ENCODE data around the gene CNTNAP4. TPM values are rescaled to one million over a fixed set of nuclear protein-coding genes. Genes with fewer than 3 reads are reported as not detected.

Gene CNTNAP4
- polyA plus RNA-seq, 1 of the 3 experiments (the other 2 are of a cell fraction): not detected

DNA sequence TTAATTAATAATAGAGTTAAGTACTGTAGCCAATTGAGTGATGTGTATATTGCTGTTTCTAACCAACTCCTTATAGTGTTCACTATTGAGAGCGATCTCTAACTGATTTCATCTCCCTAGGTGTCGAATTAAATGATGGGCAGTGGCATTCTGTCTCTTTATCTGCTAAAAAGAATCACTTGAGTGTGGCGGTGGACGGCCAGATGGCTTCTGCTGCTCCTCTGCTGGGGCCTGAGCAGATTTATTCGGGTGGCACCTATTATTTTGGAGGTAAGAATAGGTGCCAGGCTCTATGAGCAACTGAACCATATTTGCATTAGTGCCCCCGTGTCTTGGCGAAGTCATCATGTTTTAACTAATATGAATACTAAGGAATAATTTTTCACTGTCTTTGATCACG is 184.6 kb downstream of the CNTNAP4 start:
- H4K20me1 ChIP-seq (ENCODE audit: insufficient read depth): no peaks in the 10 kb centered on the region
- no peak overlapping the region for H2AFZ ChIP-seq (ENCODE audit: low read depth)
- no peaks in the 10 kb centered on the region for H3K27me3 ChIP-seq (ENCODE audit: insufficient read depth)
- H3K4me3 ChIP-seq (ENCODE audit: low read depth in 2 of 2, low read length in 1 of 2): no peak overlapping the region
- no peaks in the 10 kb centered on the region for H3F3A ChIP-seq (replicated peaks; ENCODE audit: insufficient read depth)
- H3K9ac ChIP-seq: no peak overlapping the region
- H3K79me2 ChIP-seq (ENCODE audit: insufficient read depth): no peaks in the 10 kb centered on the region
- DNase-seq: no peak
- H3K36me3 ChIP-seq (replicated peaks in 1 of 2; ENCODE audit: control insufficient read depth in 1 of 2, insufficient read depth in 2 of 2, low read length in 1 of 2): no peaks in the 10 kb centered on the region
- H3K9me2 ChIP-seq: no peaks in the 10 kb centered on the region
- 37% methylated on average over 8 of the region's 8 CpGs for WGBS (ENCODE audit: low lambda C conversion rate)
- ChIA-PET CTCF (no interaction called here), POLR2A (no interaction called here)
- H3K9me3 ChIP-seq: no peaks in the 10 kb centered on the region
- H3K4me2 ChIP-seq: no peak overlapping the region
- no peak overlapping the region for H3K27ac ChIP-seq (ENCODE audit: low read depth in 2 of 2, low read length in 1 of 2)
- H3K4me1 ChIP-seq (ENCODE audit: control insufficient read depth in 1 of 2, insufficient read depth in 2 of 2, low read depth in 1 of 2, low read length in 1 of 2): no peaks in the 10 kb centered on the region
- no peak for TF ChIP-seq FOXM1 (IDR thresholded peaks at IDR 0.05; ENCODE audit: low read depth)
- TF ChIP-seq POLR2AphosphoS5 (IDR thresholded peaks at IDR 0.05; ENCODE audit: low read depth, low read length): no peak
- no peak for TF ChIP-seq NRF1 (IDR thresholded peaks at IDR 0.05; ENCODE audit: low read depth, low read length)
- TF ChIP-seq RXRA (IDR thresholded peaks at IDR 0.05; ENCODE audit: borderline replicate concordance, low read depth): no peak
- TF ChIP-seq CHD2 (IDR thresholded peaks at IDR 0.05; ENCODE audit: low read length, partially characterized antibody): no peak
- TF ChIP-seq, protein P1, sequence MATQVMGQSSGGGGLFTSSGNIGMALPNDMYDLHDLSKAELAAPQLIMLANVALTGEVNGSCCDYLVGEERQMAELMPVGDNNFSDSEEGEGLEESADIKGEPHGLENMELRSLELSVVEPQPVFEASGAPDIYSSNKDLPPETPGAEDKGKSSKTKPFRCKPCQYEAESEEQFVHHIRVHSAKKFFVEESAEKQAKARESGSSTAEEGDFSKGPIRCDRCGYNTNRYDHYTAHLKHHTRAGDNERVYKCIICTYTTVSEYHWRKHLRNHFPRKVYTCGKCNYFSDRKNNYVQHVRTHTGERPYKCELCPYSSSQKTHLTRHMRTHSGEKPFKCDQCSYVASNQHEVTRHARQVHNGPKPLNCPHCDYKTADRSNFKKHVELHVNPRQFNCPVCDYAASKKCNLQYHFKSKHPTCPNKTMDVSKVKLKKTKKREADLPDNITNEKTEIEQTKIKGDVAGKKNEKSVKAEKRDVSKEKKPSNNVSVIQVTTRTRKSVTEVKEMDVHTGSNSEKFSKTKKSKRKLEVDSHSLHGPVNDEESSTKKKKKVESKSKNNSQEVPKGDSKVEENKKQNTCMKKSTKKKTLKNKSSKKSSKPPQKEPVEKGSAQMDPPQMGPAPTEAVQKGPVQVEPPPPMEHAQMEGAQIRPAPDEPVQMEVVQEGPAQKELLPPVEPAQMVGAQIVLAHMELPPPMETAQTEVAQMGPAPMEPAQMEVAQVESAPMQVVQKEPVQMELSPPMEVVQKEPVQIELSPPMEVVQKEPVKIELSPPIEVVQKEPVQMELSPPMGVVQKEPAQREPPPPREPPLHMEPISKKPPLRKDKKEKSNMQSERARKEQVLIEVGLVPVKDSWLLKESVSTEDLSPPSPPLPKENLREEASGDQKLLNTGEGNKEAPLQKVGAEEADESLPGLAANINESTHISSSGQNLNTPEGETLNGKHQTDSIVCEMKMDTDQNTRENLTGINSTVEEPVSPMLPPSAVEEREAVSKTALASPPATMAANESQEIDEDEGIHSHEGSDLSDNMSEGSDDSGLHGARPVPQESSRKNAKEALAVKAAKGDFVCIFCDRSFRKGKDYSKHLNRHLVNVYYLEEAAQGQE (IDR thresholded peaks at IDR 0.05; ENCODE audit: low read depth, low read length): no peak
- no peak for TF ChIP-seq RAD21 (IDR thresholded peaks at IDR 0.05; ENCODE audit: low read length)
- TF ChIP-seq, protein P2, sequence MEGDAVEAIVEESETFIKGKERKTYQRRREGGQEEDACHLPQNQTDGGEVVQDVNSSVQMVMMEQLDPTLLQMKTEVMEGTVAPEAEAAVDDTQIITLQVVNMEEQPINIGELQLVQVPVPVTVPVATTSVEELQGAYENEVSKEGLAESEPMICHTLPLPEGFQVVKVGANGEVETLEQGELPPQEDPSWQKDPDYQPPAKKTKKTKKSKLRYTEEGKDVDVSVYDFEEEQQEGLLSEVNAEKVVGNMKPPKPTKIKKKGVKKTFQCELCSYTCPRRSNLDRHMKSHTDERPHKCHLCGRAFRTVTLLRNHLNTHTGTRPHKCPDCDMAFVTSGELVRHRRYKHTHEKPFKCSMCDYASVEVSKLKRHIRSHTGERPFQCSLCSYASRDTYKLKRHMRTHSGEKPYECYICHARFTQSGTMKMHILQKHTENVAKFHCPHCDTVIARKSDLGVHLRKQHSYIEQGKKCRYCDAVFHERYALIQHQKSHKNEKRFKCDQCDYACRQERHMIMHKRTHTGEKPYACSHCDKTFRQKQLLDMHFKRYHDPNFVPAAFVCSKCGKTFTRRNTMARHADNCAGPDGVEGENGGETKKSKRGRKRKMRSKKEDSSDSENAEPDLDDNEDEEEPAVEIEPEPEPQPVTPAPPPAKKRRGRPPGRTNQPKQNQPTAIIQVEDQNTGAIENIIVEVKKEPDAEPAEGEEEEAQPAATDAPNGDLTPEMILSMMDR (IDR thresholded peaks at IDR 0.05): no peak
- no peak for TF ChIP-seq GATA2 (CRISPR knock-in tag; IDR thresholded peaks at IDR 0.05)
- no peak for TF ChIP-seq FOXJ3 (CRISPR knock-in tag; IDR thresholded peaks at IDR 0.05)
- TF ChIP-seq, protein P3, sequence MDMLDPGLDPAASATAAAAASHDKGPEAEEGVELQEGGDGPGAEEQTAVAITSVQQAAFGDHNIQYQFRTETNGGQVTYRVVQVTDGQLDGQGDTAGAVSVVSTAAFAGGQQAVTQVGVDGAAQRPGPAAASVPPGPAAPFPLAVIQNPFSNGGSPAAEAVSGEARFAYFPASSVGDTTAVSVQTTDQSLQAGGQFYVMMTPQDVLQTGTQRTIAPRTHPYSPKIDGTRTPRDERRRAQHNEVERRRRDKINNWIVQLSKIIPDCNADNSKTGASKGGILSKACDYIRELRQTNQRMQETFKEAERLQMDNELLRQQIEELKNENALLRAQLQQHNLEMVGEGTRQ (IDR thresholded peaks at IDR 0.05; ENCODE audit: borderline replicate concordance, low read depth, low read length): no peak
- TF ChIP-seq TEAD4 (IDR thresholded peaks at IDR 0.05; ENCODE audit: borderline replicate concordance, insufficient read depth): no peak

All from SK-N-SH (cell line).